ENCODE results near the gene PAQR7. TPM values are rescaled to one million over a fixed set of nuclear protein-coding genes. Genes with fewer than 3 reads are reported as not detected.

The PAQR7 gene
- total RNA-seq, 2 donors from 2014 or later: 3.0 to 4.4 TPM

GRCh38 chr1:25890239-25891034, 14.9 kb upstream of the PAQR7 start:
- intact Hi-C loops (cut with DNase I): no loop called here
- peaks cover 34% of the 10 kb centered on the region for H3K4me1 ChIP-seq
- peak; percentile 67 to 86 (median 79) for DNase-seq
- TF ChIP-seq CTCF (IDR thresholded peaks at IDR 0.05): peak in 3 of 7 experiments; percentile 3 to 19 (median 6)
- TF ChIP-seq POLR2A (IDR thresholded peaks at IDR 0.05): peak in 2 of 3 donors; percentile 41 to 46
- no peaks in the 10 kb centered on the region for H3K27me3 ChIP-seq
- H3K36me3 ChIP-seq (replicated peaks in 1 of 2; ENCODE audit: insufficient read depth in 1 of 2, low read depth in 2 of 2): no peaks in the 10 kb centered on the region
- H3K4me3 ChIP-seq: no peak overlapping the region
- H3K9me3 ChIP-seq: no peaks in the 10 kb centered on the region
- 26 to 30% methylated on average over 10 of the region's 10 CpGs for WGBS, 2 donors
- peak overlapping the region; percentile 70 to 88 (median 86) for H3K27ac ChIP-seq
- peak; percentile 77 for ATAC-seq

- no peaks in the 10 kb centered on the region for H3K9me3 ChIP-seq
- 63 to 81% methylated on average over 3 of the region's 3 CpGs for WGBS, 2 donors
- H3K4me1 ChIP-seq: peaks cover 29% of the 10 kb centered on the region
- no peaks in the 10 kb centered on the region for H3K27me3 ChIP-seq
- peak overlapping the region; percentile 70 to 88 (median 86) for H3K27ac ChIP-seq
- DNase-seq (no peak), ATAC-seq (no peak)
- no peak overlapping the region for H3K4me3 ChIP-seq
- no peaks in the 10 kb centered on the region for H3K36me3 ChIP-seq (replicated peaks in 1 of 2; ENCODE audit: insufficient read depth in 1 of 2, low read depth in 2 of 2)
- TF ChIP-seq CTCF (IDR thresholded peaks at IDR 0.05) (peak in 2 of 7 experiments; percentile 26 to 28), POLR2A (IDR thresholded peaks at IDR 0.05) (no peak)
- intact Hi-C loops (cut with DNase I): no loop called here
Measured at GRCh38 chr1:25889470-25889869, 14.0 kb upstream of the PAQR7 start.

GRCh38 chr1:25888426-25888987, 13.0 kb upstream of the PAQR7 start:
- no peak overlapping the region for H3K4me3 ChIP-seq

GRCh38 chr1:25885602-25886001, 10.1 kb upstream of the PAQR7 start:
- 36 to 43% methylated on average over 1 of the region's 1 CpG for WGBS, 2 donors
- Histone ChIP-seq H3K4me3 (no peak overlapping the region), H3K9me3 (no peaks in the 10 kb centered on the region), H3K4me1 (peaks cover 23% of the 10 kb centered on the region), H3K27ac (no peak overlapping the region), H3K36me3 (replicated peaks in 1 of 2; ENCODE audit: insufficient read depth in 1 of 2, low read depth in 2 of 2) (no peaks in the 10 kb centered on the region), H3K27me3 (no peaks in the 10 kb centered on the region)
- DNase-seq: no peak
- TF ChIP-seq POLR2A (IDR thresholded peaks at IDR 0.05) (no peak), CTCF (IDR thresholded peaks at IDR 0.05) (no peak)
- no peak for ATAC-seq
- intact Hi-C loops (cut with DNase I): no loop called here

More at GRCh38 chr1:25888426-25888987, 13.0 kb upstream of the PAQR7 start:
- WGBS, 2 donors: 77 to 80% methylated on average over 7 of the region's 7 CpGs
- peaks cover 29% of the 10 kb centered on the region for H3K4me1 ChIP-seq
- no peak for ATAC-seq
- intact Hi-C loops (cut with DNase I): no loop called here
- TF ChIP-seq CTCF (IDR thresholded peaks at IDR 0.05) (no peak), POLR2A (IDR thresholded peaks at IDR 0.05) (no peak)
- H3K27me3 ChIP-seq: no peaks in the 10 kb centered on the region
- H3K27ac ChIP-seq: no peak overlapping the region
- no peaks in the 10 kb centered on the region for H3K9me3 ChIP-seq
- H3K36me3 ChIP-seq (replicated peaks in 1 of 2; ENCODE audit: insufficient read depth in 1 of 2, low read depth in 2 of 2): no peaks in the 10 kb centered on the region
- no peak for DNase-seq
